Aorta (tissue), 5 donors: Measurements from ENCODE around the gene CR1. TPM values are rescaled to one million over a fixed set of nuclear protein-coding genes. Genes with fewer than 3 reads are reported as not detected.

ENCODE experiments used
- ATAC-seq: fragments of 200-7000 bp; cut with Tn5 transposase; one replicate; pipeline ENCODE4 v1.9.1; 2022; ENCODE audit warnings: moderate library complexity; ENCODE audit not compliant: low FRiP score
- DNase-seq, 2 donors: peaks; one replicate each; pipeline ENCODE4 v3.0.0-alpha.2; 2020
- H3K27ac ChIP-seq, 2 donors: one replicate each; pipeline ENCODE4 v1.5.1; 2013; ENCODE audit warnings: low read length in 2 of 2, mild to moderate bottlenecking in 2 of 2, moderate library complexity in 2 of 2, control low read depth in 1 of 2, inconsistent platforms in 1 of 2, low read depth in 1 of 2
- H3K27me3 ChIP-seq, 2 donors: one replicate each; pipeline ENCODE4 v1.6.1; 2013; ENCODE audit warnings: control low read depth in 1 of 2, low read length in 1 of 2, mild to moderate bottlenecking in 1 of 2, moderate library complexity in 1 of 2; ENCODE audit not compliant: insufficient read depth in 2 of 2, control insufficient read depth in 1 of 2
- H3K36me3 ChIP-seq, 2 donors: one replicate each; pipeline ENCODE4 v1.6.1; 2013; ENCODE audit warnings: control low read depth in 1 of 2, low read length in 1 of 2, mild to moderate bottlenecking in 1 of 2; ENCODE audit not compliant: insufficient read depth in 2 of 2, control insufficient read depth in 1 of 2
- H3K4me1 ChIP-seq, 2 donors: one replicate each; pipeline ENCODE4 v1.6.1; 2013; ENCODE audit warnings: low read length in 2 of 2, control low read depth in 1 of 2, mild to moderate bottlenecking in 1 of 2, moderate library complexity in 1 of 2; ENCODE audit not compliant: insufficient read depth in 2 of 2, control insufficient read depth in 1 of 2
- H3K4me3 ChIP-seq, 2 donors: one replicate each; pipeline ENCODE4 v1.5.1; 2013; ENCODE audit warnings: low read length in 2 of 2, control low read depth in 1 of 2, mild to moderate bottlenecking in 1 of 2
- H3K9me3 ChIP-seq: one replicate; pipeline ENCODE4 v1.6.1; 2013; ENCODE audit warnings: mild to moderate bottlenecking, low read length; ENCODE audit not compliant: control insufficient read depth
- WGBS, 2 donors: extraction: QIAGEN DNeasy Blood & Tissue Kit; methylation state at CpG; one replicate each; pipeline ENCODE4 v1.1.7; 2013; 5-methylcytosine and 5-hydroxymethylcytosine counted together
- intact Hi-C, 2 donors: fragments of 100-400 bp; cut with DNase I; formaldehyde crosslinking; loops; one replicate each; pipeline versions ENCODE4 v1.14.2 to v1.15.0; 2022
- long read RNA-seq, 2 donors: library from polyadenylated mRNA; unstranded; transcript quantifications; one replicate each; pipeline ENCODE4 v2.0.0, GENCODE V29; 2020 to 2021
- polyA plus RNA-seq, 2 donors: library from polyadenylated mRNA; stranded (reverse); fragments of 200-250 nt; gene quantifications; one replicate each; pipeline ENCODE4 v1.2.3, GENCODE V29; 2013
- total RNA-seq, 2 donors: library from RNA; stranded (reverse); fragmentation: NEBNext Ultra II Directional; extraction: Animal tissue kit (Norgen Biotek cat#: 25700); gene quantifications; one replicate each; pipeline ENCODE4 v1.2.1, GENCODE V29; 2021
- donor health status: healthy with polysubstance abuse.
- donor health status: Bipolar disorder and iron deficiency.
- donor health status: DM: no; HTN: no; CAD: no.
- donor health status: DM: no; HTN: no; CAD: no.
- donor health status: DM: yes; HTN: yes; CAD: no.

CR1 gene
- total RNA-seq: 10 to 100 TPM in 1 of 2 donors, 1 to 10 TPM in 1; 9.9 to 58.5 TPM
- polyA plus RNA-seq: 1 to 10 TPM in 1 of 2 donors, under 1 TPM in 1; 0.23 to 1.4 TPM
- long read RNA-seq, donor 1, partial matches to known transcripts: 2 of 2 reads
- long read RNA-seq, donor 1, other reads (novel, unspliced or antisense): 0 of 2 reads
- long read RNA-seq, donor 2, partial matches to known transcripts: 4 of 19 reads
- long read RNA-seq, donor 2, other reads (novel, unspliced or antisense): 15 of 19 reads

- Histone ChIP-seq H3K36me3 (no peaks in the 10 kb centered on the region), H3K4me3 (peak within 1 kb of the TSS in 1 of 2 donors; percentile 1), H3K4me1 (no peaks in the 10 kb centered on the region), H3K27ac (no peak within 1 kb of the TSS), H3K27me3 (no peaks in the 10 kb centered on the region), H3K9me3 (peaks cover 1% of the 10 kb centered on the region)
- WGBS, 2 donors: 4% methylated on average over 64 to 68 of the region's 68 CpGs
- ATAC-seq (peak; percentile 58), DNase-seq (peak; percentile 77)
- intact Hi-C loops: no loop called here
Measured at GRCh38 chr1:207495801-207496792, at the start of gene CR1. TSS of gene CR1 (plus strand) at chr1:207496157. CDS start at chr1:207496268, 111 bp downstream.

GRCh38 chr1:207453710-207454045 is 42.3 kb upstream of the CR1 start:
- no peak for ATAC-seq
- Histone ChIP-seq H3K4me1 (no peaks in the 10 kb centered on the region), H3K4me3 (no peak overlapping the region), H3K9me3 (peaks cover 2% of the 10 kb centered on the region), H3K27me3 (no peaks in the 10 kb centered on the region), H3K36me3 (no peaks in the 10 kb centered on the region), H3K27ac (no peak overlapping the region)
- intact Hi-C loops: no loop called here
- no peak for DNase-seq
- WGBS, 2 donors: 18 to 25% methylated on average over 1 of the region's 1 CpG

GRCh38 chr1:207454046-207454964 is 41.7 kb upstream of the CR1 start, which contains the start of gene CR2:
TSS of gene CR2 (plus strand) at chr1:207454328. CDS start at chr1:207454419, 91 bp downstream.
- Histone ChIP-seq H3K27ac (no peak within 1 kb of the TSS), H3K9me3 (peaks cover 2% of the 10 kb centered on the region), H3K36me3 (no peaks in the 10 kb centered on the region), H3K4me3 (peak within 1 kb of the TSS; percentile 20 to 25), H3K4me1 (no peaks in the 10 kb centered on the region), H3K27me3 (no peaks in the 10 kb centered on the region)
- WGBS, 2 donors: 2 to 3% methylated on average over 63 to 75 of the region's 75 CpGs
- intact Hi-C loops: no loop called here
- DNase-seq (peak; percentile 45 to 76), ATAC-seq (peak; percentile 36)

GRCh38 chr1:207455183-207455754 is 40.7 kb upstream of the CR1 start:
- Histone ChIP-seq H3K27me3 (no peaks in the 10 kb centered on the region), H3K36me3 (no peaks in the 10 kb centered on the region), H3K4me3 (peak overlapping the region in 1 of 2 donors; percentile 20), H3K9me3 (peaks cover 2% of the 10 kb centered on the region), H3K4me1 (no peaks in the 10 kb centered on the region), H3K27ac (no peak overlapping the region)
- intact Hi-C loops: no loop called here
- DNase-seq: no peak
- WGBS, 2 donors: 57 to 60% methylated on average over 6 of the region's 6 CpGs
- ATAC-seq: no peak

GRCh38 chr1:207458414-207458813 is 37.5 kb upstream of the CR1 start:
- peaks cover 2% of the 10 kb centered on the region for H3K9me3 ChIP-seq
- WGBS, 2 donors: 96 to 97% methylated on average over 1 of the region's 1 CpG
- H3K4me3 ChIP-seq: no peak overlapping the region
- H3K27me3 ChIP-seq: no peaks in the 10 kb centered on the region
- H3K36me3 ChIP-seq: no peaks in the 10 kb centered on the region
- no peaks in the 10 kb centered on the region for H3K4me1 ChIP-seq
- DNase-seq: no peak
- no peak for ATAC-seq
- H3K27ac ChIP-seq: no peak overlapping the region
- intact Hi-C loops: no loop called here

GRCh38 chr1:207459008-207459407 is 36.9 kb upstream of the CR1 start:
- Histone ChIP-seq H3K4me3 (no peak overlapping the region), H3K9me3 (peaks cover 2% of the 10 kb centered on the region), H3K36me3 (no peaks in the 10 kb centered on the region), H3K4me1 (no peaks in the 10 kb centered on the region), H3K27ac (no peak overlapping the region), H3K27me3 (no peaks in the 10 kb centered on the region)
- 87 to 96% methylated on average over 2 of the region's 2 CpGs for WGBS, 2 donors
- intact Hi-C loops: no loop called here
- DNase-seq (no peak), ATAC-seq (no peak)

GRCh38 chr1:207461649-207462048 is 34.3 kb upstream of the CR1 start:
- DNase-seq (no peak), ATAC-seq (no peak)
- no peaks in the 10 kb centered on the region for H3K9me3 ChIP-seq
- H3K4me3 ChIP-seq: no peak overlapping the region
- WGBS, 2 donors: 70 to 76% methylated on average over 1 of the region's 1 CpG
- no peaks in the 10 kb centered on the region for H3K27me3 ChIP-seq
- H3K4me1 ChIP-seq: no peaks in the 10 kb centered on the region
- intact Hi-C loops: no loop called here
- H3K36me3 ChIP-seq: no peaks in the 10 kb centered on the region
- no peak overlapping the region for H3K27ac ChIP-seq

GRCh38 chr1:207462535-207462934 is 33.4 kb upstream of the CR1 start:
- ATAC-seq: no peak
- Histone ChIP-seq H3K36me3 (no peaks in the 10 kb centered on the region), H3K4me3 (no peak overlapping the region), H3K27me3 (no peaks in the 10 kb centered on the region), H3K9me3 (no peaks in the 10 kb centered on the region), H3K4me1 (no peaks in the 10 kb centered on the region), H3K27ac (no peak overlapping the region)
- intact Hi-C loops: no loop called here
- DNase-seq: no peak
